Neutrophil (primary cell): Measurements from ENCODE around the gene AATK.
A peak's percentile ranks its signal among the peaks of the same experiment; 100 is the strongest.

ENCODE experiments used
- H3K27ac ChIP-seq: fragments of 200-600 bp; sonication (generic); 2 replicates; pipeline ENCODE4 v1.5.1; 2016; ENCODE audit warnings: mild to moderate bottlenecking, moderate library complexity
- H3K27me3 ChIP-seq: fragments of 200-600 bp; sonication (generic); 2 replicates; pipeline ENCODE4 v1.6.0; 2016; ENCODE audit warnings: mild to moderate bottlenecking
- H3K36me3 ChIP-seq: fragments of 200-600 bp; sonication (generic); 2 replicates; pipeline ENCODE4 v1.5.1; 2017
- H3K4me1 ChIP-seq, 2 experiments: fragments of 200-600 bp in 1 of 2; sonication (generic) in 1 of 2; 1 replicate in 1 of 2; 2 replicates in 1 of 2; pipeline versions ENCODE4 v1.5.1 to v1.6.1; 2013 to 2016; ENCODE audit warnings: low read depth in 1 of 2, low read length in 1 of 2, mild to moderate bottlenecking in 1 of 2, moderate library complexity in 1 of 2; ENCODE audit not compliant: control insufficient read depth in 1 of 2, insufficient read depth in 1 of 2
- H3K4me3 ChIP-seq, 2 experiments: fragments of 200-600 bp in 1 of 2; sonication (generic) in 1 of 2; 1 replicate in 1 of 2; 2 replicates in 1 of 2; pipeline ENCODE4 v1.5.1; 2013 to 2016; ENCODE audit warnings: low read depth in 1 of 2, low read length in 1 of 2, mild to moderate bottlenecking in 1 of 2, moderate library complexity in 1 of 2
- H3K9me3 ChIP-seq: fragments of 200-600 bp; sonication (generic); 2 replicates; pipeline ENCODE4 v1.5.1; 2016
- CTCF ChIP-seq: fragments of 200-600 bp; sonication (generic); IDR thresholded peaks from 2 replicates; pipeline ENCODE4 v1.5.1; 2016; ENCODE audit warnings: antibody characterized with exemption

AATK gene

GRCh38 chr17:81167638-81168037 lies 1.6 kb upstream of the AATK start:
- H3K4me1 ChIP-seq, result peaks cover 4 to 9% of the 10 kb centered on the region in 2 experiments
- peaks cover 54% of the 10 kb centered on the region for H3K27me3 ChIP-seq
- H3K9me3 ChIP-seq, result no peaks in the 10 kb centered on the region
- H3K4me3 ChIP-seq, result no peak overlapping the region
- no peaks in the 10 kb centered on the region for H3K36me3 ChIP-seq
- H3K27ac ChIP-seq, result no peak overlapping the region
- TF ChIP-seq CTCF, result no peak

- Histone ChIP-seq H3K36me3 (no peaks in the 10 kb centered on the region), H3K27me3 (peaks cover 54% of the 10 kb centered on the region), H3K4me3 (no peak overlapping the region), H3K9me3 (no peaks in the 10 kb centered on the region), H3K27ac (no peak overlapping the region), H3K4me1 (peaks cover 4 to 9% of the 10 kb centered on the region in 2 experiments)
- TF ChIP-seq CTCF, result no peak
These were observed 1.1 kb upstream of the AATK start for GRCh38 chr17:81167194-81167524.

- Histone ChIP-seq H3K4me1 (peaks cover 13 to 22% of the 10 kb centered on the region in 2 experiments), H3K9me3 (no peaks in the 10 kb centered on the region), H3K36me3 (no peaks in the 10 kb centered on the region), H3K27ac (no peak within 1 kb of the TSS), H3K27me3 (peaks cover 54% of the 10 kb centered on the region), H3K4me3 (peak within 1 kb of the TSS; percentile 32 to 55)
- TF ChIP-seq CTCF, result no peak
These were observed 582 bp downstream of the AATK start, which contains the start of gene PVALEF for GRCh38 chr17:81165246-81166032. Gene PVALEF (plus strand): TSS chr17:81165507. CDS start chr17:81181227, 15,720 bp downstream.

GRCh38 chr17:81164371-81165245 lies 1.4 kb downstream of the AATK start:
- Histone ChIP-seq H3K27me3 (peaks cover 54% of the 10 kb centered on the region), H3K4me1 (peaks cover 16 to 23% of the 10 kb centered on the region in 2 experiments), H3K36me3 (no peaks in the 10 kb centered on the region), H3K9me3 (no peaks in the 10 kb centered on the region), H3K27ac (no peak overlapping the region), H3K4me3 (no peak overlapping the region)
- no peak for TF ChIP-seq CTCF

- Histone ChIP-seq H3K27ac (no peak overlapping the region), H3K36me3 (no peaks in the 10 kb centered on the region), H3K4me3 (no peak overlapping the region), H3K27me3 (peaks cover 54% of the 10 kb centered on the region), H3K9me3 (no peaks in the 10 kb centered on the region), H3K4me1 (peaks cover 24 to 28% of the 10 kb centered on the region in 2 experiments)
- no peak for TF ChIP-seq CTCF
These were observed 2.2 kb downstream of the AATK start for GRCh38 chr17:81163703-81164370.
